ENCODE results near the gene TXNDC17. TPM values are rescaled to one million over a fixed set of nuclear protein-coding genes. Genes with fewer than 3 reads are reported as not detected.
"Not testable (repeated sequence)": the region's sequence is repeated elsewhere in the genome, so short reads cannot be mapped to it uniquely, and the experiment has no call there.

TXNDC17 gene
- total RNA-seq, 1 experiment from 2014 or later: 104 TPM

DNA sequence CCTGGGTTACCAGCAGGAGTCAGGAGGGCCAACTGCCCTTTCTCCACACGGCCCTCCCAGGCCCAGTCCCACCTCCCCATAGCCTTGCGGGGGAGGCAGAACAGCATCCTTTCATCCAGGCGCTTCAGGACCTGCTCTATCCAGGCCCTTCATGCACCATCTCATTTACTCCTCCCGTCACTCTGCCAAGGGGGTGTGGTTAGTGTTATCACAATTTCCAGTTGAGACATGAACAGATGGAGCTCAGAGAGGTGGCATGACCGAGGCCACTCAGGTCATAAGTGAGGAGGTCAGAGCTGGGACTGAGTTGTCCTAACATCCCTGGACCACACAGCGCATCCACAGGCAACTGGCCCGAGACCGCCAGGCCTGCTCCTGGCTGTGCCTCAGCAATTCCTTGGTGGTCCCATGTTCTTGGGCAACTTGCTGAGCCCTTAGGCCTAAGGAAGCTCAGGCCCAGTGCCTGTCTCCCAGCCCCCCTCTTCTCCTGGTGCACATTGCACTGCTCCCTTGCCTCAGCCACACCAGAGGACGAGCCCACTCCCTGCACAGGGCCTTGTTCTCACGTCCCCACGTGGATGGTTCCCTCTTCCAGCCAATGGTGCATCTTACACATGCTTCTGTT, 34.5 kb downstream of the TXNDC17 start:
- in situ Hi-C loops (cut with HindIII; ENCODE audit: low pct_unique_long_range_greater_than_20kb, low sequenced_read_pairs): no loop called here
- DNase-seq (ENCODE audit: low read depth): no peak

- DNase-seq (ENCODE audit: low read depth): no peak
- in situ Hi-C loops (cut with HindIII; ENCODE audit: low pct_unique_long_range_greater_than_20kb, low sequenced_read_pairs): no loop called here
Observed at GRCh38 chr17:6676802-6677157, 35.9 kb downstream of the TXNDC17 start.

DNA sequence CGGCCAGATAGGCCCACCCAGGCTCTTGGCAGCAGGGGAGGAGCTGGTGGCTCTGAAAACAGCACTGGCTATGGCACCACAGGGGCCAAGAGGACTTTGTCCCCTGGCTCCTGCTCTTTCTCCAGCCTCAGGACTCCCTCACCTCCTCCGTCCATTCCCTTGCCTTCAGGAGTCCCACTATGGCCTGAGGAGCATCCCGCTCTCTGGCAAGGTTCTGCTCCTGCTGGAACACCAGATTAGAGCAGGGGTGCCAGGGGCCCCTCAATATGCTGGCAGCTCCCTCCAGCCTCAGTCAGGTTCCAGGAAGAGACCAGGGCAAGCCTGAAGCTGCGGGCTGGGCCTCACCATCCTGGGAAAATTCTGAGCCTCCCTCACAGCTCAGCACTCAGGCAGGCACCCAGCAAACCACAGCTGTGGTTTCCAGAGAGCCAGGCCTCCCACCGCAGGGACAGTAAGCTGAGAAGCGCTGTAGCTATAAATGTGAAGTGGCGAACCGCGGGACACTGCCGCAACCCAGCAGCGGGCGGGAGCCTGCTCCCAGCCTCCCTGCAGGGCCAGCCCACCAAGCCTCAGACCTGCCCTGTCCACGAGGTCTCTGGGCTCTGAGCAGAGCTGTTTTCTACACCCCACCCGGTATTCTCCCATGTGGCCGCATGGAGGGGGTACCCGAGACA, 36.4 kb downstream of the TXNDC17 start:
- no peak for DNase-seq (ENCODE audit: low read depth)

DNA sequence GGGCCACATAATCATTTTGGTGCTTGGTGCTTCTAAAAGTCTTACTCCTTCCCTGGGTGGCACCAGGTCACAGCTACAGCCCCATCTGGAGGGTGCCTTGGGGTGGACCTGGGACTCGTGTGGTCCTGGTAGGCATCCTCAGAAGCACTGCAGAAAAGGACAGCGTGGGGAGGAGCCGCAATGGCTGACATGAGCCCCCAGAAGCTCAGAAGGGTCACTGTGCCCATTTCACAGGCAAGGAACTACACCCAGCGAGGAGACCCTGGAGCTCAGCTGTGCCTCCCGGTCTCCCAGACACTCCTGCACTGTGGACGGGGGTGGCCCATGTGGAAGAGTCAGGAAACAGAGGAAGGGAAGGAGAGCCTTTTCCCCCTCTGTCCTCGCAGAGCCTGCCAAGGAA, 37.1 kb downstream of the TXNDC17 start:
- in situ Hi-C loops (cut with HindIII; ENCODE audit: low pct_unique_long_range_greater_than_20kb, low sequenced_read_pairs): no loop called here

More for the DNA sequence above, 36.4 kb downstream of the TXNDC17 start:
- in situ Hi-C loops (cut with HindIII; ENCODE audit: low pct_unique_long_range_greater_than_20kb, low sequenced_read_pairs): no loop called here

DNA sequence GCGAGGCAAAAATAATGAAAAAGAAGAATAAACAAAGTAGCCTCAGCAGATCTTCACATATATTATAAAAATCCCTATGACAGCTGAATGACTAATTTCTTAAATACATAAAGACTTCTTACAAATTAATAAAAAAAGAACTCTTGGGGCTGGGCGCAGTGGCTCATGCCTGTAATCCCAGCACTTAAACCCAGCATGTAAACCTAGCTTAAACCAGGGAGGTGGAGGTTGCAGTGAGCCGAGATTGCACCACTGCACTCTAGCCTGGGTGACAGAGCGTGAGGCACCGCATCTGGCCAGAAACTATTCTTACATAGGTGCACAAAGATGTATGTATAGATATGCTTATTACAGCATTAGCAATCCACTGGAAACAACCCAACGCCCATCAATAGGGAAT, 38.4 kb downstream of the TXNDC17 start:
- DNase-seq (ENCODE audit: low read depth): no peak
- in situ Hi-C loops (cut with HindIII; ENCODE audit: low pct_unique_long_range_greater_than_20kb, low sequenced_read_pairs): no loop called here

More for the DNA sequence above, 37.1 kb downstream of the TXNDC17 start:
- DNase-seq (ENCODE audit: low read depth): no peak

DNA sequence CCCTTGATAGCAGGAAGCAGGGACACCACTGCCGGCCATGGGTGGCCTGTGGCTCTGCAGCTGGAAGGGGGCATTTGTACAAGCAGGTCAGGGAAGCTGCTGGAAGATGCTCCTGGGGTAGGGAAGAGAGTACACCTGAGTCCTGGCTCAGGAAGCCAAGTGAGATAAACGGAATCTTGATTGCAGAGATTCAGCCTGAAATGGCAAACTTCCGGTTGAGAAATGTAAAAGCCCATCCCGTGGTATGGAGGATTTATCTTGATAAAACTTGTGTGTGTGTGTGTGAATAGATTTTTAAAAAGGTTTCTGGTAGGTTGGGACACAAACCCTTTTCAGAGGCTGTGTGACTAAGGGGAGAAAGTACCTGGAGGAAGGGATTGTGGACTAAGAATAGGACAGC, 40.3 kb downstream of the TXNDC17 start:
- no peak for DNase-seq (ENCODE audit: low read depth)
- in situ Hi-C loops (cut with HindIII; ENCODE audit: low pct_unique_long_range_greater_than_20kb, low sequenced_read_pairs): no loop called here

- in situ Hi-C loops (cut with HindIII; ENCODE audit: low pct_unique_long_range_greater_than_20kb, low sequenced_read_pairs): no loop called here
- no peak for DNase-seq (ENCODE audit: low read depth)
Observed at GRCh38 chr17:6681671-6682070, 40.8 kb downstream of the TXNDC17 start.

DNA sequence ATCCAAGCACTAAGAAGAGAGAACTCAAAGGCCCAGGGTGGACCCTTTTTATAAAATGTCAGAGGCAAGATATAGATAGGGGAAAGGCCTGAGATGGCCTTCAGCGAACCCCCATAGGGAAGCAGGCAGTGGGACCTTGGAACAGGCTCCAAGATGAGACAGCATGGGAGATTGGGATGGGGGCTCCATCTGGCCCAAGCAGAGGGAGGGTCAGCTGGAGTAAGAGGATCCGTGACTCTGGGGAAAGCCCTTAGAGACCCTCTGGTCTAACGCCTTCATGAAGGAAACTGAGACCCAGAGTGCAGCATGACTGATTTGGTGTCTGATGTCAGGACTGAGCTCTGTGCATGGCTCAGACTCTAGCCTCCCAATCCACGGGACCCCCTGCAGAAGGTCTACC, 41.5 kb downstream of the TXNDC17 start:
- in situ Hi-C loops (cut with HindIII; ENCODE audit: low pct_unique_long_range_greater_than_20kb, low sequenced_read_pairs): no loop called here
- no peak for DNase-seq (ENCODE audit: low read depth)

- no peak for DNase-seq (ENCODE audit: low read depth)
- in situ Hi-C loops (cut with HindIII; ENCODE audit: low pct_unique_long_range_greater_than_20kb, low sequenced_read_pairs): no loop called here
Observed at GRCh38 chr17:6683081-6683684, 42.3 kb downstream of the TXNDC17 start.

DNA sequence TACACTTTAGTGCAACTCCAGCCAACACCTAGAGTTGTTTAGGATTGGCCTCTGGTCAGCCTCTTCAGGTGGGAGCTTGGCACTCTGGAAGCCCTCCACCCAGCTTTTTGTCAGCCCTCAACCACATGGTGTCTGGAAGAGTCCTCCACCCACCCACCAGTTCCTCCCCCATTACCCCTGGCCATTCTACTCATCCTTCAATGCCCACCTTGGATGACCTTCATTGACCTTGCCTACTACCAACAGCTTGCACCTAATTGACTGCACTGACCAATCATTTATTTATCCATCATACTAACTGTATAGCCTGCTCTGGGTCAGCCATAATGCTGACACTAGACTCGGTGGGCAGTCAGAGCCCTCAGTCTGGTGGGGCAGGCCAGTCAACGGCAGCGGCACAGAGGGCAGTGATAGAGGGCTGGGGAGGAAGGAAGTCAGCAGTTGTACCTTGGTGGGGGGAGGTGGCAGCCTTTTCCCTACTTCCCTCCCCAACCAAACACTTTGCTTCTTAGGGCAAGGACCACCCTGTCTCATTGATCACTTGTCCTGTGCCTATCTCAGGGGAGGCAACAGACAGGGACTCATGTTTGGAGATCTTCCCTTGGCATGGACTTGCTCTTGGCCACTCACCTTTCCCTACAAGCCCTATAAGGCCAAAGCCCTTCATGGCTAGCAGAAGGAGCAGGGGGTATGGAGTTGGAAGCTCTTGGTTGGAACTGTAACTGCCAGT, 43.0 kb downstream of the TXNDC17 start:
- in situ Hi-C loops (cut with HindIII; ENCODE audit: low pct_unique_long_range_greater_than_20kb, low sequenced_read_pairs): no loop called here
- no peak for DNase-seq (ENCODE audit: low read depth)

- no peak for DNase-seq (ENCODE audit: low read depth)
- in situ Hi-C loops (cut with HindIII; ENCODE audit: low pct_unique_long_range_greater_than_20kb, low sequenced_read_pairs): no loop called here
Observed at GRCh38 chr17:6684460-6684783, 43.6 kb downstream of the TXNDC17 start.

DNA sequence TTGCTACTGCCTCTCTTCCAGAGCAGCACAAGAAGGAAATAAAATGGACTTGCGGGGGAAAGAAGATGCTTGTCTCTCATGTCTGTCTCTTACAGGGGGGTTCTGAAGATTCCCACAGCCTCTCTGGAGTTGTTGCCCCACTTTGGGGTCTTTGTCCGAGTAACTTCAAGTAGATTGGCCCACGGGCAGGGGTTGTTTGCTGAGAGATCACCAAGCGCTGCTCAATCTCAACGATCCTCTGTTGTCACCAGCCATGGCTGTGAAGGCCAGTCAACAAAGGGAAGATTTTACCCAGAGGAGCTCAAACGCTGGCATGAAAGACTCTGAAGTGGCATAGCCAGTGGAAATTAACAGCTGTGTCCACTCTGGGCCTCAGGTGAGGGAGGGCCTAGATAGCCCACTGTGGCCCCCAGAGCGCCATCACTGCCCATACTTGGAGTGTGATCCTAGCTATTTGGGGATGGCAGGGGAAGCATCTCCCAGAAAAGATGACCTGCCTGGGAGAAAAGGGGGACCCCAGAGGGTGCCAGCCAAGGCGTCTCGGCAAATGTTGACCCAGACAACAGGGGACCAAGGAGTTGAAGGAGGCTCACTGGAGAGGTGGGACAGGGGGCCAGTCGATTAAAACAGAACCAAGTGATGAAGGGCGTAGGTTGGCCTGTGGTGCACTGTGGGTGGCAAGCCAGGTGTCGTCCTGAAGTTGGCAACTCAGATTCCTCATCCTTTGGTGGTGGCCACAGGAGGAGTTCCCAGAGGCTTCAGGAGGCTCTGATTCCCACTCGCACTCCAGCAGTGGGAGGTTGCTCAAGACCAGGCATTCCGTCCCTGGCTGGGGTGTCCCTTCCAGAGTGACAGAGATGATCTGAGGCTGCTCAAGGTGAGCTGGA, 44.3 kb downstream of the TXNDC17 start:
- in situ Hi-C loops (cut with HindIII; ENCODE audit: low pct_unique_long_range_greater_than_20kb, low sequenced_read_pairs): no loop called here
- DNase-seq (ENCODE audit: low read depth): no peak

DNA sequence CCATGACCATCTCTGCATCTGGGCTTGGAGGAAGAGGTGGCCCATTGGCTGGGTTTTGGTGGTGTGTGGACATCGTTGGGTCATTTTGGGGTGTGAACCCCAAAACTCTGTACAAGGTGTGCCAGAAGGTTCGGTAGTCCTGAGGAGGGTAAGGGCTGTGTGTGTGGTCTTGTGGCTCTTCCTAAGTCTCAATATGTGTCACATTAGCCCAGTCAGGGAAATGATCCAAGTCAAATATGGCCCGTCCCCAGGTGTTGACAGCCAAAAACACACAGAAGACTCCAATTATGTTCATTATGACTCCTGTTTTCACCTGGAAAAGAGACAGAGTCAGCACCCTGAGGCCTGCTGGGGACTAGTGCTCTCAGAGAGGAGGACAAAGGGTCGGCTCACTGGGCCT, 45.2 kb downstream of the TXNDC17 start:
- no peak for DNase-seq (ENCODE audit: low read depth)
- in situ Hi-C loops (cut with HindIII; ENCODE audit: low pct_unique_long_range_greater_than_20kb, low sequenced_read_pairs): no loop called here

GRCh38 chr17:6688944-6689343, 48.1 kb downstream of the TXNDC17 start:
- DNase-seq (ENCODE audit: low read depth): no peak
- in situ Hi-C loops (cut with HindIII; ENCODE audit: low pct_unique_long_range_greater_than_20kb, low sequenced_read_pairs): no loop called here

DNA sequence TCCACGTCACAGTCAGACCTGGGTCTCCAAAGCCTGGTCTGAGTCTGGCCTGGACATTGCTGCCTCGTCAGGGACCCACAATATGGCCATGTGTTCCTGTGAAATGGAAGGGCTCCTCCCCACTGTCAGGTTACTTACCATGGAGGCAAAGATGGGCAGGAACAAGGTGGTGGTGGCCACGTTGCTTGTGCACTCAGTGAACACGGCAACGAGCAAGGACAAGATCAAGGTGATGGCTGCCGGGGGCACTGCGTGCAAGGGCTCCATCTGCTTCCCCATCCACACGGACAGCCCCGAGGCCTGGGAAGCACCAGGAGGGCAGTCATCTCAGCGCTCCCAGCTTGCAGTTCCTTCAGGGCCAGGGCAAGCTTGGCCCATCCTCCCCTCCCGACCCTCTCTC, 49.8 kb downstream of the TXNDC17 start:
- in situ Hi-C loops (cut with HindIII; ENCODE audit: low pct_unique_long_range_greater_than_20kb, low sequenced_read_pairs): no loop called here
- no peak for DNase-seq (ENCODE audit: low read depth)

DNA sequence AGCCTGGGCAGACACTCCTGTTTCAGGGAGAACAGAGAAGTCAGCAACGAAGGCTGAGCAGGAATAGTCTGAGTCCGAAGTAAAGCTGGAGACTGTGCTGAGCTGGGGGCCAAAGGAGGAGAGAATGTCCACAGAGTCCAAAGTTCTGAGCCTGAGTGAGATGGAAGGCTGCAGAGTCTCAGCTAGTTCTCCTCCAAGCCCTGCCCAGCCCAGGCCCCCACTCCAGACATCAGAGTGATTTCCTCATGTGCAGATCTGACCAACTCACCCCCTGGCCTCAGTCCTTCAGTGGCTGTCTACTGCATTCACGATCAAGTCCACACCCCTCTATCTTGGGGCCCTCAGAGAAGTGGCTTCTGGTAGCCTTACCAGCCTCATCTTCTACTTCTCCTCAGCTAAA, 50.7 kb downstream of the TXNDC17 start:
- no peak for DNase-seq (ENCODE audit: low read depth)
- in situ Hi-C loops (cut with HindIII; ENCODE audit: low pct_unique_long_range_greater_than_20kb, low sequenced_read_pairs): no loop called here

GRCh38 chr17:6691958-6692357, 51.1 kb downstream of the TXNDC17 start:
- in situ Hi-C loops (cut with HindIII; ENCODE audit: low pct_unique_long_range_greater_than_20kb, low sequenced_read_pairs); DNase-seq (ENCODE audit: low read depth): not testable (repeated sequence)
